Activated naive CD8-positive, alpha-beta T cell treated with anti-CD3 and anti-CD28 coated beads, Interleukin-2, amount 50 U/mL, for 16 hours (primary cell): ENCODE data around the gene ZNF397.
"Not testable (repeated sequence)": the region's sequence is repeated elsewhere in the genome, so short reads cannot be mapped to it uniquely, and the experiment has no call there.

Experiments
- DNase-seq: peaks from one replicate; pipeline ENCODE4 v3.0.0-alpha.2; 2020; ENCODE audit warnings: low read depth, low spot score

Gene ZNF397

DNA sequence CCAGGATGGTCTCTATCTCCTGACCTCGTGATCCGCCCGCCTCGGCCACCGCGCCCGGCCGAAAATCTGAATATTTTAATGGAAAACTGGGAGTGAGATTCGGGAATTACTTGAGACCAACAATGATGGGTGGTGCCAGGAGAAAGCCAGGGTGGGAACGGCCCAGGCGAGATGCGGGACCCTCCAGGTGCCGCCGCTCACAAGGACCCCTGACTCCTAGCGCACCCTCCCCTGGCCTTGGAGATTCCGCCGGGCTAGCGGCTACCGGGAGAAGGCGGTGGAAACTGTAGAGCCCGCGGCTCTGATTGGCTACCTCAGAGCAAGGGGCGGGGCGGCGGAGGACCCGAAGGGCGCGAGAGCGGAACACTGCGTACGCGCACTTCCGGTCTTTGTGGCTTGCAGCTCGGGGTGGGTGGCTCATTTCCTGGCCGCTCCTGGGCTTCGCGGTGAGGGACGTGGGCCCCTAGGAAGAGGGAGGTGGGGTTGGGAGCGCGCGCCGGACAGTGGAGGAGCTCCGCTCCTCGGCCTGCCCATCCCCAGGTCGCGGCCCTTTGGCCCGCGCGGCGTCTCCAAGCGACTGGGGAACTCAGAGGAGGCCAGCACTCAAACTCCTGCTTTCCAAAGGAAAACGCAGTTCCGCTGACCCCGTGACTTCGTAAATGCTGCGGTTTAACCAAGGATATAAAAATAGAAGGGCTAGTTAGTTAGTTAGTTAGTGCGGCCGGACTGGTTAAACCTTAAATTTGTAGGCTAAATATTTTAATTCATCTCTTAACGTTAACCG is at the start of gene ZNF397:
TSS of gene ZNF397 (plus strand) at position 371 of the 784 bp plus-strand sequence. CDS start 1,437 bp downstream, outside the sequence.
- DNase-seq, result peak; percentile 87

DNA sequence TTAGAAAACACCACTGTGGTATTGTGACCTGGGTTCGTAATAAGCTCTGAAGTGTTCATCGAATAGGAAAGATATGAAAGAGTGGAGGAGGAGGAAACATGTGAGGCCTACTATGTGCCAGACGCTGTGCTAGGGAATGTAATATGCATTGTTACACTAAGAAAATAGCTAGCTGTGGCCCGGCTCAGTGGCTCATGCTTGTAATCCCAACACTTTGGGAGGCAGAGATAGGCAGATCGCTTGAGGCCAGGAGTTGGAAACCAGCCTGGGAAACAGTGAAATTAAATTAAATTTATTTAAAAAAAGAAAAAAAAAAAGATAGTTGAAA is 49.2 kb upstream of the ZNF397 start:
- DNase-seq, result no peak

DNA sequence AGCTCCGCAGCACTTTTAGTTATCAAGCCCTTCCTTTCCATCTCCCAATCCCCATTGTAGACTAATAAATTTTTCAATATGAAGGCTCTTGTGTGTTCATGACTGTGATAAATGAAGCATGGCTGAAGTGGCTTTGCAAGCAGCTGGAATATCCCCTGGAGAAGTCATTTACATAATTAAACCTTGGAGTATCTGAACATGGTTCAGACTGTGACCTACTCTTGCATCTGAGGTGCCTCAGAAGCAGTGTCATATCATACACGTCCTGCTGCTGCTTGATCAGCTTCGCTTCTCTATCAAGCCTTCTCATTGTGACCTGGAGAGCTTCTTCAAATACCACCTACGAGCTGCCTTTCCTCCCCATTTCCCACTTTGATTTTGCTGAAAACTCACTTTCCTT is 48.4 kb upstream of the ZNF397 start:
- no peak for DNase-seq

- DNase-seq, result no peak
These were observed 47.5 kb upstream of the ZNF397 start for GRCh38 chr18:35193316-35193715.

GRCh38 chr18:35197296-35197695 is 43.5 kb upstream of the ZNF397 start:
- no peak for DNase-seq

DNA sequence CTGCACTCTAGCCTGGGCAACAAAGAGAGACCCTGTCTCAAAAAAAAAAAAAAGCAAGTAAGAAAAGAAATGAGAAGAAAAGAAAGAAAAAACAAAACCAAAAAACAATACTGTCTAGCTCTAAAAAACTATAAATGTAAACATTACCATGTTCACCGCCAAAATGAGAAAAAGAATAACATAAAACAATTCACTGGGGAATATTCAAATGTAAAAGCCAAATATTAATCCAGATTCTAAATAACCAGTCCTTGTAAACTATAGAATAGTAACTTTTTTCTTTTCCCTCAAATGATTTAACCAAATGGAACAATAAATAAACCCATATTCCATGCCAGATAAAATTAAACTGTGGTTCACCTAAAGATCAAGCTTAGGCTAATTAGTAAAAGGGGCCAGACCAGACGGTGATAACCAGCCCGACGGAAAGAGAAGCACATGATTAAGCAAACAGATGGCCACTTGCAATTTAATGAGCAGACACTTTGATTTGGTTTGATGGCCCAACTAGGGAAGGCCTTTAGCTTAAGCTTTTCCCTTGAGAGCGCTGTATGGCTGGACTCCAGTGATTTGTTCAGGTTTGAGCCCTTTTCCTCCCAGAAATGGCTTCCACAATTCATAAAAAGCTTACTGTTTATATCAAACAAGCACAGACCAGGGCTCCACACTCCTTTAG is 39.4 kb upstream of the ZNF397 start:
- no peak for DNase-seq

GRCh38 chr18:35203067-35203466 is 37.8 kb upstream of the ZNF397 start:
- DNase-seq, result no peak

DNA sequence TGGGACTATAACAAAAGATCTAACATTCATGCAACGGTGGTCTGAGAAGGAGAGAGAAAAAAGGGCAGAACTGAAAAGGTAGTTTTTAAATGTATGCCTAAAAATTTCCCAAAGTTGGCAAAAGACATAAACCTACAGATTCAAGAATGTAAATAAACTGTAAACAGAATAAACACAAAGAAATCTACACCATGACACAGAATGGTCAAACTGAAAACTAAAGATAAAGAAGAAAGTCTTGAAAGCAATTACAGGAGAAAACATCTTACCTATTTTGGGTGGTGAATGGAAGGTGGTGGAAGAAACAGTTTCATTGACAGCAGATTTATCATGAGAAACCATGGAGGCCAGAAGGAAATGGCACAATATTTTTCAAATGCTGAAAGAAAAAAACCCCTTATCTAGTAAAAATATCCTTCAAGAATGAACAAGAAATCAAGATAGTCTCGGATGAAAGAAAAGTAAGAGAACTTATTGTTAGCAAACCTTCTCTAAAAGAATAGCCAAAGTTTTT is 35.6 kb upstream of the ZNF397 start:
- DNase-seq, result no peak

GRCh38 chr18:35205746-35206458 is 34.9 kb upstream of the ZNF397 start:
- DNase-seq, result not testable (repeated sequence)

DNA sequence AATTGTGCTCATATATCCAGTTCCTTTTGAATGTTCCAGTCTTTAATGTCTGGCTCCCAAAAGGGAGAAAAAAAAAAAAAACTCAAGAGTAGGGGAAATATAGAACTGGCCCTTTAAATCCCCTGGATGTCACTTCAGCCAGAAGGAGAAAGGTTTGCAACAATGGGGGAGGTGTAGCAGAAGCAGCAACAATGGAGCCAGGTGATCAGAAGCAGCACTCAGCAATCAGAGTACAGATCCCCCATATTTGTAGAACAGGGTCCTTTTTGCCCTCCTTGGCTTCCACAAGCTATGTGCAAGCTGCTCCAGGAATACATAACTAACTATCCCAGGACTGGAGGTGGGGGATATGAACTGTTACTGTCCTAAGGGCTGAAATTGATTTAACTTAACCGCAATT is 25.8 kb upstream of the ZNF397 start:
- no peak for DNase-seq

- not testable (repeated sequence) for DNase-seq
These were observed 24.2 kb upstream of the ZNF397 start for GRCh38 chr18:35216611-35217010.

GRCh38 chr18:35219331-35219730 is 21.5 kb upstream of the ZNF397 start:
- not testable (repeated sequence) for DNase-seq

GRCh38 chr18:35220424-35220823 is 20.4 kb upstream of the ZNF397 start:
- no peak for DNase-seq

GRCh38 chr18:35223797-35224196 is 17.0 kb upstream of the ZNF397 start:
- DNase-seq, result no peak

DNA sequence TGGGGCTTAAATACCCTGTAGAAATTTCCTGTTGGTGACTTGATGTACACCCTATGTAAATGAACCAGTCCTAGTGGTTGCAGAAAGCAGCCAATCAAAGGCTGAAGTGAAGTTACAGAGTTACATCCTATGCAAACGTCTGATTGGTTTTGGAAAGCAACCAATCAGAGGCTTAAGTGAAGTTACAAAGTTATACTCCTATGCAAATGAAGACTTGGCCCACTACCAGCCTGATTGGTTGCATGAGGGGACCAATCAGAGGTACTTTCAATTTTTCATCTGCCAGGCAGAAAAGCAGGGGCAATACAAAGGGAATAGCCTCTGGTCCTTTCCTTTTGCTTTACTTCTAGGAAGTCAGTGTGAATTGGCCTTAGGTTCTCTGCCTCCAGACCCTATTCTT is 13.6 kb upstream of the ZNF397 start:
- no peak for DNase-seq

DNA sequence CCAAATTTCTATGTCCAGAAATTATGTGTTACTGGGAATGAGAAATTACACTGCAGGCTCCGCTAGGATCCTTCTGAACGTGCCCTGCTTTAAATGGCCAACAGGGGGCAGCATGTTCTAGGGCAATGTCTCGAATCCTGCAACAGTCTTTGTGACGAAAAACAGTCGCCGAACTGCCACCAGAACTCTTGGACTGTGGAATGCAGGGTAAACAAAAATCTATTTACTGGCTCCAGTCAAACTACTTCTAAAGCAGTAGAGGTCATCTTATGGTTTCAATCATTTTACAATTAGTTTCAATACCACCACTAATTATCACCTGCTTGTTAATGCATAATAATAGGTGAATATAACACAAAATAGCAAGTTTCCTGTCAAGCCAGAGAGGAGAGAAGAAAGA is 9.8 kb upstream of the ZNF397 start:
- DNase-seq, result peak; percentile 55

GRCh38 chr18:35236571-35237363 is 4.1 kb upstream of the ZNF397 start:
- no peak for DNase-seq

DNA sequence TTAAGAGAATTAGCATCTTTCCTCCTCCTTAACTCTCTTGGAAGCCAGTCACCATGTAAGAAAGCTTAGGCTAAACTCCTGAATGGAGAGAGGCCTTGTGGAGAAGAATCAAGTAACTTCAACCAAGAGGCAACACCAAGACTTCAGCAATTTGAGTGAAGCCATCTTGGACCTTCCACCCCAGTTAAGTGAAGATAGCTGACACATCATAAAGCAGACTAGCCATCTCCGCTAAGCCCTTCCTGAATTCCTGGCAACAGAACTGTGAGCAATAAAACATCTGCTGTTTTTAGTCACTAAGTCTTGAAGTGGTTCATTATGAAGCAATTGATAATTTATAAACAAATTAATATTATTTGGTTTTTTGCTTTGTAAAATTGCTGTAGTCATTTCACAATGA is 1.5 kb upstream of the ZNF397 start:
- DNase-seq, result no peak

DNA sequence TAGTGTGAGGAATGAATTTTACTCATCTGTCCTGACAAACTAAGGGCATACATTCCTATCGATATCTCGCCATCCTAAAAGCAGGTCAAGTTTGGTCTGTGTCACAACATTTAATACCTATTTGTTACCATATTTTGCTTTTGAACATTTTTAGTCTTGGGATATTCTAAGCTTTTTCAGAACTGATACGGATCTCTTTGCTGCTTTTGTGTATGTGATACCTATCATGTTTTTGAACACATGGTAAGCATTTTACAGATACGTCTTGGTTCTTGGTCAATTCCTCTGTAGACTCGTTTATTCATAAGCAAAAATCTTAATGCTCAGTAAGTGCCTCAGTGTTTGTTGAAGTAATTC is 592 bp downstream of the ZNF397 start:
- no peak for DNase-seq

- DNase-seq, result no peak
These were observed 1.6 kb downstream of the ZNF397 start for GRCh38 chr18:35242426-35242825.

- DNase-seq, result no peak
These were observed 3.8 kb downstream of the ZNF397 start for GRCh38 chr18:35244671-35245070.
